Dedifferentiated amniotic fluid mesenchymal stem cell (primary cell): ENCODE data around the gene BMP7.

ENCODE experiments used
- DNase-seq: peaks from one replicate; pipeline ENCODE4 v3.0.0-alpha.2; 2016; ENCODE audit errors: extremely low spot score

Gene BMP7

GRCh38 chr20:57229490-57229889, 37.0 kb downstream of the BMP7 start:
- DNase-seq: no peak

- DNase-seq: no peak
Measured at GRCh38 chr20:57225830-57226229, 40.6 kb downstream of the BMP7 start.

GRCh38 chr20:57225197-57225733, 41.2 kb downstream of the BMP7 start:
- no peak for DNase-seq

- no peak for DNase-seq
Measured at GRCh38 chr20:57224641-57225138, 41.8 kb downstream of the BMP7 start.

- no peak for DNase-seq
Measured at GRCh38 chr20:57223648-57224489, 42.6 kb downstream of the BMP7 start.

- DNase-seq: no peak
Measured at GRCh38 chr20:57222631-57222950, 43.9 kb downstream of the BMP7 start.

GRCh38 chr20:57221916-57222630, 44.4 kb downstream of the BMP7 start:
- DNase-seq: no peak

GRCh38 chr20:57220337-57221145, 45.9 kb downstream of the BMP7 start:
- peak; percentile 36 for DNase-seq

- no peak for DNase-seq
Measured at GRCh38 chr20:57219071-57219677, 47.3 kb downstream of the BMP7 start.

GRCh38 chr20:57218489-57218888, 48.0 kb downstream of the BMP7 start:
- DNase-seq: no peak

- DNase-seq: no peak
Measured at GRCh38 chr20:57217802-57218201, 48.6 kb downstream of the BMP7 start.

- no peak for DNase-seq
Measured at GRCh38 chr20:57216669-57217068, 49.8 kb downstream of the BMP7 start.

- DNase-seq: no peak
Measured at GRCh38 chr20:57215826-57216471, 50.5 kb downstream of the BMP7 start.

GRCh38 chr20:57215426-57215825, 51.0 kb downstream of the BMP7 start:
- DNase-seq: no peak

- DNase-seq: no peak
Measured at GRCh38 chr20:57214948-57215347, 51.5 kb downstream of the BMP7 start.

- DNase-seq: no peak
Measured at GRCh38 chr20:57214427-57214826, 52.0 kb downstream of the BMP7 start.

GRCh38 chr20:57213924-57214323, 52.5 kb downstream of the BMP7 start:
- DNase-seq: no peak

- DNase-seq: no peak
Measured at GRCh38 chr20:57213291-57213690, 53.1 kb downstream of the BMP7 start.

- DNase-seq: peak; percentile 72
Measured at GRCh38 chr20:57212534-57213276, 53.7 kb downstream of the BMP7 start.

- DNase-seq: no peak
Measured at GRCh38 chr20:57211908-57212533, 54.4 kb downstream of the BMP7 start.
